Urothelium cell line (cell line): ENCODE measurements around the gene PGBD5.

Source experiments
- DNase-seq: peaks from one replicate; pipeline ENCODE4 v3.0.0; 2011; ENCODE audit warnings: low spot score, mixed read lengths
- FAIRE-seq: peaks from 2 replicates; lab custom pipeline; 2011; peaks lifted over from hg19 to GRCh38; lab: Jason Lieb, UNC

Gene PGBD5

DNA sequence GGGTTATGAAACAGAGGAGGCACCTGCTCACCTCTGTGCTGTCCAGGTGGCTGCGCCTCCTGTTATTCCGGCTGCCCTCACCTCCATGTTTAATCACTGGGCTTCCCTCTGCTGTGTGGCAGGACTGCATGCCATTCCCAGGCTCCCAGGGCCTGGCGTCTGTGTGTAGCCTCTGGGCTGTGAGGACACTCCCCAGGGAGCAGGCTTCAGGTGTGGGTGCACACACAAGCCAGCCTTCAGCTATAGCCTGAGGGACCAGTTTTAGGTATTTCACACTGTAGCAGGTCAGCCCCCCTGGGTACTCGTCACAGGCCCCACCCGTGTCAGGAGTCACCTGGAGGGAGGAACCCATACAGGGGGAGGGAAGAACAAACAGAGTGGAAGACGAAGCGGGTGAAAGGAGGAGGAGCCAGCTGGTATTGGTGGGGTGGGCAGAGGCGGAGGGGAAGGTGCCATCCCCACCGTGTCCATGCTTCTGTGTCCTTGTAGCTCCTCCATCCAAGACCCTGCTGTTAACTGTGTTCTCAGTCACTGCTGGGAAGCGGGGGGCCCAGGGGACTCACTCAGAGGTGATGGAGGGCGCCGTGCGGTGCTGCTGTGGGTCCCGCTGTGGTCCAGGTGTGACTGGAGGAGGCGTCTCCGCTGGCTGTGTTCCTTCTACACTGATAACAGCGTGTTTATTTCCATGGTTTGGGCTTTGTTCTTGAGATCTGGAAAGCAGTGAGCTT is 158.6 kb downstream of the PGBD5 start:
- DNase-seq (no peak), FAIRE-seq (no peak)

DNA sequence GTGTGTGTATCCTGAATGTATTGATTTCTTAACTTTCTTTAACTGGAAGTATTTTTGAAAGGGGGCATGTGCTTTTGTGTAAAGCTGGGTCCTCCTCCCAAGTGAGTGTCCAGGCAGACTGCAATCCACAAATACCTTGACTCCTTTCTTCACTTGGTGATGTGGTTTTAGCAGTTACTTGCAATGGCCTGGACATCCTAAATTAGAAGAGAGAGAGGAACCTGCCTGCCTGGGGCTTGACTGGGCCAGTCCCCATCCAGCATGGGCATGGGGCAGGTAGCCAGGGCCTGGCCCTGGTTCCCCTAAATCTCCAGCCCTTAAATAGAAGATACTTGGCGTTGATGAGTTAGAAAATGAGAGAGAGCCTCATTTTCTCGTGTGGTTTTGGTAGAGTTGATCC is 159.7 kb downstream of the PGBD5 start:
- DNase-seq (no peak), FAIRE-seq (no peak)

DNA sequence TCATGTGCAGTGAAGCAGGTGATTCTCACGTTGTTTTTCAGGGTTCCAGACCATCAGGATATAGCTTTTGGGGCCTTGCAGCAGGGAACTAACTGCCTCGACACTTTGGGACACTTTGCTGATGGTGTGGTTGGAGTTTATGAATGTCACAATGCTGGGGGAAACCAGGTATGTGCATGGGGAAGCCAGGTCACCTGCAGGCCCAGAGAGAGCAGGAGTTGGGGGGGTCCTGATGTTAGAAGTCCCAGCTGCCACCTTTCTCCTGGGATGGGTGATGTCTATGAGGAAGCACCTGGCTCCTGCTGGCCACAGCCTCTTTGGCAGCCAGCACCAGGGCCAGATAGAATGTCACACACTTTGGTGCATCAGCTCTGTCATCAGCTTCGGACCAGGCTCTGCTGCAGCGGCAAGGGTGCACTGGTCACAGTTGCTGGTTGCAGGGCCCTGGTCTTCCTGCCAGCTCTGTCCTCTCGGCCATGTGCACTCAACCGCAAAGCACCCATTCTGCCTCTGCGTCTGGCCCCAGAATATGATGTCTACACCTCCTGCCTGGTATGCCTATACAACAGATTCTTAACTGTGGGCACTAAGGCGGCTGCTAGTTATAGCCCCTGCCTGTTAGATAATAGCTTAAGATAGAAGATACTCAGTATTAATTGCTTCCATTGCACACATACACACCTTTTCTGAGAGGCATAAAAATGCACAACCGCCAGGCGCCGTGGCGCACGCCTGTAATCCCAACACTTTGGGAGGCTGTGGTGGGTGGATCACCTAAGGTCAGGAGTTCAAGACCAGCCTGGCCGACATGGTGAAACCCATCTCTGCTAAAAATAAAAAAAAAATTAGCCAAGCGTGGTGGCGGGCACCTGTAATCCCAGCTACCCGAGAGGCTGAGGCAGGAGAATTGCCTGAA is 160.7 kb downstream of the PGBD5 start:
- DNase-seq, result no peak
- FAIRE-seq, result no peak
